PC-9 (cell line): ENCODE data around the gene GULP1.

ENCODE experiments used
- CTCF ChIP-seq: fragments of 200-600 bp; sonication (generic); conservative IDR thresholded peaks from 2 replicates; pipeline ENCODE4 v1.6.1; 2017; ENCODE audit warnings: mixed run types, antibody characterized with exemption, mild to moderate bottlenecking, moderate library complexity
- EZH2 ChIP-seq: fragments of 200-600 bp; sonication (generic); IDR thresholded peaks from 2 replicates; pipeline ENCODE4 v1.8.0; 2017; ENCODE audit warnings: antibody characterized with exemption, low read depth

- TF ChIP-seq CTCF, result no peak
- no peak for TF ChIP-seq EZH2
These were observed 327.5 kb downstream of the GULP1 start for GRCh38 chr2:188619146-188619545.
